SK-N-SH (cell line): ENCODE results near the gene TIAM2. TPM values are rescaled to one million over a fixed set of nuclear protein-coding genes. Genes with fewer than 3 reads are reported as not detected.

Source experiments
- CTCF ChIA-PET: fragments of 300-600, 350-600 bp; formaldehyde crosslinking; extraction: SDS; loops from one replicate; lab custom pipeline; 2021; lab: Yijun Ruan, JAX
- POLR2A ChIA-PET: fragments of 350-600 bp; sonication (Branson Sonifier 250); formaldehyde crosslinking; extraction: SDS; loops from one replicate; lab custom pipeline; 2020; ENCODE audit warnings: antibody characterized with exemption, inconsistent platforms; lab: Yijun Ruan, JAX
- DNase-seq: peaks from one replicate; pipeline ENCODE4 v3.0.0; 2012
- H2AFZ ChIP-seq: fragments of 200-600 bp; sonication (generic); 2 replicates; pipeline ENCODE4 v1.8.1; 2016; ENCODE audit warnings: antibody characterized with exemption, mild to moderate bottlenecking, low read depth
- H3F3A ChIP-seq: fragments of 200-600 bp; sonication (generic); replicated peaks from 2 replicates; pipeline ENCODE3; 2016; ENCODE audit warnings: antibody characterized with exemption, mild to moderate bottlenecking; ENCODE audit not compliant: insufficient read depth
- H3K27ac ChIP-seq, 2 experiments: fragments of 200-500 bp in 1 of 2; fragments of 200-600 bp in 1 of 2; sonication (Bioruptor generic) in 1 of 2; sonication (generic), shearing (Covaris generic) in 1 of 2; 2 replicates each; pipeline versions ENCODE4 v1.5.1 to v1.6.1; 2014 to 2016; ENCODE audit warnings: low read depth in 2 of 2, inconsistent platforms in 1 of 2, low read length in 1 of 2, mild to moderate bottlenecking in 1 of 2, mixed read lengths in 1 of 2
- H3K27me3 ChIP-seq: fragments of 200-600 bp; sonication (generic), shearing (Covaris generic); 2 replicates; pipeline ENCODE4 v1.6.1; 2016; ENCODE audit warnings: mixed run types; ENCODE audit not compliant: insufficient read depth
- H3K36me3 ChIP-seq, 2 experiments: fragments of 200-500 bp in 1 of 2; fragments of 200-600 bp in 1 of 2; sonication (Bioruptor generic) in 1 of 2; sonication (generic) in 1 of 2; replicated peaks in 1 of 2; 2 replicates each; pipeline versions ENCODE3 to v1.5.1; 2014 to 2016; ENCODE audit warnings: low read length in 1 of 2, mild to moderate bottlenecking in 1 of 2; ENCODE audit not compliant: insufficient read depth in 2 of 2, control insufficient read depth in 1 of 2
- H3K4me1 ChIP-seq, 2 experiments: fragments of 200-500 bp in 1 of 2; fragments of 200-600 bp in 1 of 2; sonication (Bioruptor generic) in 1 of 2; sonication (generic), shearing (Covaris generic) in 1 of 2; 2 replicates each; pipeline versions ENCODE4 v1.5.1 to v1.6.1; 2014 to 2016; ENCODE audit warnings: low read depth in 1 of 2, low read length in 1 of 2, mixed run types in 1 of 2; ENCODE audit not compliant: insufficient read depth in 2 of 2, control insufficient read depth in 1 of 2
- H3K4me2 ChIP-seq: fragments of 200-600 bp; sonication (generic), shearing (Covaris generic); 2 replicates; pipeline ENCODE4 v1.6.1; 2017; ENCODE audit warnings: mixed run types
- H3K4me3 ChIP-seq, 2 experiments: fragments of 200-500 bp in 1 of 2; fragments of 200-600 bp in 1 of 2; sonication (Bioruptor generic) in 1 of 2; sonication (generic), shearing (Covaris generic) in 1 of 2; 2 replicates each; pipeline versions ENCODE4 v1.5.1 to v1.8.1; 2014 to 2016; ENCODE audit warnings: low read depth in 2 of 2, inconsistent platforms in 1 of 2, low read length in 1 of 2, mild to moderate bottlenecking in 1 of 2, mixed read lengths in 1 of 2, moderate library complexity in 1 of 2
- H3K79me2 ChIP-seq: fragments of 200-600 bp; sonication (generic); 2 replicates; pipeline ENCODE4 v1.8.1; 2017; ENCODE audit warnings: mild to moderate bottlenecking; ENCODE audit not compliant: insufficient read depth
- H3K9ac ChIP-seq: fragments of 200-600 bp; sonication (generic); 2 replicates; pipeline ENCODE4 v1.6.1; 2017; ENCODE audit warnings: mixed run types
- H3K9me2 ChIP-seq: fragments of 200-600 bp; sonication (generic); 2 replicates; pipeline ENCODE4 v1.6.1; 2017; ENCODE audit warnings: mixed run types
- H3K9me3 ChIP-seq: fragments of 200-600 bp; sonication (generic); 2 replicates; pipeline ENCODE4 v1.6.1; 2017; ENCODE audit warnings: mixed run types, mild to moderate bottlenecking, moderate library complexity
- H4K20me1 ChIP-seq: fragments of 200-600 bp; sonication (generic); 2 replicates; pipeline ENCODE4 v1.6.1; 2017; ENCODE audit warnings: mild to moderate bottlenecking, mixed run types; ENCODE audit not compliant: insufficient read depth
- CHD2 ChIP-seq: fragments of 150-350 bp; IDR thresholded peaks from 2 replicates; pipeline ENCODE4 v1.6.1; 2018; ENCODE audit warnings: low read length; ENCODE audit not compliant: partially characterized antibody
- CTCF ChIP-seq: fragments of 200-600 bp; sonication (generic); IDR thresholded peaks from 2 replicates; pipeline ENCODE4 v1.6.1; 2017; ENCODE audit warnings: antibody characterized with exemption, mild to moderate bottlenecking, moderate library complexity
- ELF1 ChIP-seq: IDR thresholded peaks from 2 replicates; pipeline ENCODE4 v1.4.0; 2012
- EP300 ChIP-seq, 2 experiments: IDR thresholded peaks; 2 replicates each; pipeline versions ENCODE4 v1.4.0 to v1.6.1; 2012; ENCODE audit warnings: borderline replicate concordance in 1 of 2, low read depth in 1 of 2, low read length in 1 of 2
- EZH2phosphoT487 ChIP-seq: fragments of 200-600 bp; sonication (generic); IDR thresholded peaks from 2 replicates; pipeline ENCODE4 v1.6.1; 2017; ENCODE audit warnings: low read depth, mixed run types, mild to moderate bottlenecking, antibody characterized with exemption, moderate library complexity, borderline replicate concordance
- FOSL2 ChIP-seq: IDR thresholded peaks from 2 replicates; pipeline ENCODE4 v1.4.0; 2012; ENCODE audit warnings: low read depth, mild to moderate bottlenecking, moderate library complexity, borderline replicate concordance
- FOXJ3 ChIP-seq: sonication (generic); formaldehyde crosslinking; IDR thresholded peaks from 2 replicates; pipeline ENCODE4 v1.5.1; 2020; ENCODE audit warnings: mild to moderate bottlenecking, missing genetic modification reagents
- FOXM1 ChIP-seq: IDR thresholded peaks from 2 replicates; pipeline ENCODE4 v1.4.0; 2012; ENCODE audit warnings: low read depth, mild to moderate bottlenecking
- IRF3 ChIP-seq: fragments of 150-350 bp; IDR thresholded peaks from 2 replicates; pipeline ENCODE4 v1.6.1; 2016; ENCODE audit warnings: mild to moderate bottlenecking, low read depth, low read length
- MAX ChIP-seq: IDR thresholded peaks from 2 replicates; pipeline ENCODE4 v1.4.0; 2012; ENCODE audit warnings: low read depth
- MEF2A ChIP-seq: IDR thresholded peaks from 2 replicates; pipeline ENCODE4 v1.4.0; 2012; ENCODE audit warnings: low read depth, borderline replicate concordance
- MXI1 ChIP-seq: IDR thresholded peaks from 2 replicates; pipeline ENCODE4 v1.6.1; 2012; ENCODE audit warnings: mild to moderate bottlenecking, low read depth, low read length, improper control_type of control experiment
- PBX3 ChIP-seq: IDR thresholded peaks from 2 replicates; pipeline ENCODE4; 2012
- POLR2AphosphoS5 ChIP-seq: IDR thresholded peaks from 2 replicates; pipeline ENCODE4 v1.6.1; 2012; ENCODE audit warnings: low read depth, low read length
- RCOR1 ChIP-seq: fragments of 150-350 bp; IDR thresholded peaks from 2 replicates; pipeline ENCODE4 v1.6.1; 2017; ENCODE audit warnings: antibody characterized with exemption, low read length
- SIN3A ChIP-seq: IDR thresholded peaks from 2 replicates; pipeline ENCODE4 v1.6.1; 2012; ENCODE audit warnings: low read depth, mild to moderate bottlenecking, low read length, moderate library complexity, borderline replicate concordance
- SMC3 ChIP-seq: IDR thresholded peaks from 2 replicates; pipeline ENCODE4 v1.6.1; 2012; ENCODE audit warnings: low read depth, low read length, improper control_type of control experiment
- TAF1 ChIP-seq: IDR thresholded peaks from 2 replicates; pipeline ENCODE4 v1.6.1; 2012; ENCODE audit warnings: low read depth, mild to moderate bottlenecking, low read length, moderate library complexity, borderline replicate concordance
- TCF12 ChIP-seq: IDR thresholded peaks from 2 replicates; pipeline ENCODE4 v1.4.0; 2012
- YY1 ChIP-seq: IDR thresholded peaks from 2 replicates; pipeline ENCODE4 v1.4.0; 2012; ENCODE audit warnings: low read depth, mild to moderate bottlenecking
- WGBS: methylation state at CpG from one replicate; pipeline ENCODE4 v1.1.6; 2017; ENCODE audit warnings: low lambda C conversion rate; 5-methylcytosine and 5-hydroxymethylcytosine counted together
- polyA plus RNA-seq, 3 experiments: library from polyadenylated mRNA; depleted of rRNA; stranded (reverse); fragments of >200 nt; gene quantifications; 2 replicates each; pipeline ENCODE4 v1.2.3, GENCODE V29; 2012

The TIAM2 gene
- polyA plus RNA-seq, 1 of the 3 experiments (the other 2 are of a cell fraction), result 13.6 TPM

GRCh38 chr6:155269765-155270164 lies 274.6 kb downstream of the TIAM2 start:
- H3K27me3 ChIP-seq, result no peaks in the 10 kb centered on the region
- H3K27ac ChIP-seq, result peak overlapping the region in 1 of 2 experiments; percentile 98; a peak in 2 of 4 replicates
- H3K9me2 ChIP-seq, result no peaks in the 10 kb centered on the region
- H3K4me1 ChIP-seq, result peaks cover 28 to 66% of the 10 kb centered on the region in 2 experiments; a peak in 3 of 4 replicates
- no peak overlapping the region for H3K4me3 ChIP-seq
- H3K36me3 ChIP-seq, result peaks cover 8 to 11% of the 10 kb centered on the region in 2 experiments
- POLR2A ChIA-PET, result no interaction called here
- peaks cover 31% of the 10 kb centered on the region for H3F3A ChIP-seq
- H4K20me1 ChIP-seq, result no peaks in the 10 kb centered on the region
- DNase-seq, result no peak
- no peaks in the 10 kb centered on the region for H3K9me3 ChIP-seq
- no peak overlapping the region for H3K4me2 ChIP-seq
- no peak overlapping the region for H3K9ac ChIP-seq
- TF ChIP-seq POLR2AphosphoS5 (no peak), PBX3 (no peak), FOXM1 (no peak), CTCF (no peak), FOXJ3 (no peak), ELF1 (no peak), YY1 (no peak), EZH2phosphoT487 (no peak), EP300 (IDR thresholded peaks at IDR 0.05; ENCODE audit: borderline replicate concordance in 1 of 2, low read depth in 1 of 2, low read length in 1 of 2) (no peak), FOSL2 (no peak), MXI1 (no peak), TCF12 (no peak), MEF2A (no peak)
- TF ChIP-seq, all 33 proteins: peak for 0
- peaks cover 15% of the 10 kb centered on the region; the same call in 1 of the 2 replicates for H3K79me2 ChIP-seq
- H2AFZ ChIP-seq, result no peak overlapping the region
- CTCF ChIA-PET, result interaction anchor here (1.0 to 4.0 kb wide), 5 partner anchors 12 to 342 kb away, joined by 3 to 15 read pairs (median 4); no protein-coding TSS in a partner anchor
- 82% methylated on average over 3 of the region's 3 CpGs for WGBS

GRCh38 chr6:155270561-155271091 lies 275.5 kb downstream of the TIAM2 start:
- Histone ChIP-seq H3K9me3 (no peaks in the 10 kb centered on the region), H3K36me3 (peaks cover 7 to 10% of the 10 kb centered on the region in 2 experiments), H3K4me1 (peaks cover 28 to 65% of the 10 kb centered on the region in 2 experiments), H4K20me1 (no peaks in the 10 kb centered on the region), H3K4me3 (no peak overlapping the region), H3F3A (peaks cover 36% of the 10 kb centered on the region), H3K4me2 (no peak overlapping the region), H3K9me2 (no peaks in the 10 kb centered on the region), H3K79me2 (peaks cover 13% of the 10 kb centered on the region; the same call in 1 of the 2 replicates), H2AFZ (no peak overlapping the region), H3K27ac (peak overlapping the region; percentile 93 to 98; a peak in 3 of 4 replicates), H3K9ac (no peak overlapping the region), H3K27me3 (no peaks in the 10 kb centered on the region)
- no peak for DNase-seq
- ChIA-PET CTCF (interaction anchor here (1.0 to 4.0 kb wide), 4 partner anchors 13 to 344 kb away, joined by 3 to 15 read pairs (median 5); no protein-coding TSS in a partner anchor), POLR2A (no interaction called here)
- 79% methylated on average over 7 of the region's 7 CpGs for WGBS
- TF ChIP-seq MEF2A (no peak), CTCF (no peak), SMC3 (no peak), RCOR1 (no peak), MXI1 (no peak), MAX (no peak), CHD2 (no peak), IRF3 (no peak), SIN3A (no peak), TAF1 (no peak), EZH2phosphoT487 (no peak)
